Activated gamma-delta T cell (primary cell): Measurements from ENCODE around the gene GPR87.

Experiments
- DNase-seq: peaks from one replicate; lab custom pipeline; 2025; lab: John Stamatoyannopoulos, UW
- total RNA-seq, 2 donors: gene quantifications; one replicate each; lab custom pipeline; 2026; lab: John Stamatoyannopoulos, UW

The GPR87 gene, protein sequence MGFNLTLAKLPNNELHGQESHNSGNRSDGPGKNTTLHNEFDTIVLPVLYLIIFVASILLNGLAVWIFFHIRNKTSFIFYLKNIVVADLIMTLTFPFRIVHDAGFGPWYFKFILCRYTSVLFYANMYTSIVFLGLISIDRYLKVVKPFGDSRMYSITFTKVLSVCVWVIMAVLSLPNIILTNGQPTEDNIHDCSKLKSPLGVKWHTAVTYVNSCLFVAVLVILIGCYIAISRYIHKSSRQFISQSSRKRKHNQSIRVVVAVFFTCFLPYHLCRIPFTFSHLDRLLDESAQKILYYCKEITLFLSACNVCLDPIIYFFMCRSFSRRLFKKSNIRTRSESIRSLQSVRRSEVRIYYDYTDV
- total RNA-seq, result 0 reads per million in 2 donors

DNA sequence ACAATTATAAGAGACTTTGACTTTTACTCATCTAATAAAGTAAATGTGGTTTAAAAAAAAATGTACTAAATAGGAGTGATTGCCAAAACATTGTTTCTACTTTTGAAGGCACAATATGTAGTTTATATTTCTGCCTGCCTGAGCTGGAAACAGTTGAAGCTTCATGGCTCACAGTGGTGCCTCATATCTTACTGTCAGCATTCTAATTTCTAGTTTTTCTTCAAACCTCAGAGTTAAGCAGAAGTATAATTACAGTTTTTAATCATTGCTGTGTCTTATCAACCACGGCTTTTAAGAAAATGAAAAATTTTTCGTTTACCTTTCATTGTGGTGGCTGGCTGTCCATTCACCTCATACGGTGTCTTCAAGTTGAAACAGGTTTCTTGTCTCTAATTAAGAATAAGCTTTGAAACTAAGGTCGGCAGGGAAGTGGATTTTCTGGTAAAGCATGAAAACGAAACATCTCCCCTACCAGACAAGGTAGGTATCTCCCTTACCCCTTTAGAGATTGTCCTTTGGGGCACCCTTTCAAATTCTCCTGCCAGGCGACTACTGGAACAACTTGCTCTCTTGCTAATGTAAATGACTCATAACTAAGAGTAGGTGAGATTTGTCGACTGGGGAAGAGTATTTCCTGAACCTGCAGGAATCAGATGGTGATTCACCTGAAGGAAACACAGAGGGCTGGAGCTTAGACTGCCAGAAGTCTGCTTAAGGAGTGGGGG, at the start of gene GPR87:
Gene GPR87, minus strand, starts transcription at position 554 of the 725 bp plus-strand sequence. CDS start 16,720 bp downstream, outside the sequence.
- DNase-seq, result no peak

DNA sequence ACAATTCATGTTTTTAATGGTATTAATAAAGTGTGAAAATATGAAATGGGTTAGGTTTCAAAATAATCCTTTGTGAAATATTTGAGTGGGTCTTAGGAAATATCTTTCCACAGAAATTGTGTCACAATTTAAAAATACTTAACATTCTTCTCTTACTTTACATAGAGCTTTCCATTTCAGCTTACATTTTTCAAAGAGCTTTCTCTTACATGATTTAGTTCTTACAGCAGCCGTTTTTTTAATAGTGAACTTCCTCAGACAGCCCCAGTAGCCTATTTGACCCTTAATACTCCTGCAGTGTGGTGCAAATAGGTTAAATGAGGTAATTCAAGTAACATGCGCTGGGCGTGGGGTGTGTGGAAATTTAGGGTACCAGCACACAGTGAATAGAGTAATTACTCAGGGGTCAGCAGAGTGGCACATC, 46.1 kb upstream of the GPR87 start:
- DNase-seq, result no peak

DNA sequence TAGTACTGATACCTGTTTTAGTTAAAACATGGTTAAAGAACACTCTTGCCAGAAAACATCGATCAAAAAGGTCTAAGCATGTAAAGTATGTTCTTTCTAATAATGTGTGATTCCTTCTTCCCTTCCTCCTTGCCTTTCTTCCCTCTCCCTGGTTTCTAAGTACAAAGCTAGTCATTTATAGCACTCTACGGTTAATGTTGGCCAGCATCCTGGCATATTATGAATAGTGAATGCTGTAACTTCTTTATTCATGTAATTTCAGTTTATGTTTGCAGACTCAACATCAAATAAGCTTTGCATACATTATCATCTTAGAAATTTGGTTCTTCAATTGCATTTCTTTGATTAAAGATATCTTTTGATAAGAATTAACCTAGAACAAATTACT, 40.8 kb upstream of the GPR87 start:
- no peak for DNase-seq

DNA sequence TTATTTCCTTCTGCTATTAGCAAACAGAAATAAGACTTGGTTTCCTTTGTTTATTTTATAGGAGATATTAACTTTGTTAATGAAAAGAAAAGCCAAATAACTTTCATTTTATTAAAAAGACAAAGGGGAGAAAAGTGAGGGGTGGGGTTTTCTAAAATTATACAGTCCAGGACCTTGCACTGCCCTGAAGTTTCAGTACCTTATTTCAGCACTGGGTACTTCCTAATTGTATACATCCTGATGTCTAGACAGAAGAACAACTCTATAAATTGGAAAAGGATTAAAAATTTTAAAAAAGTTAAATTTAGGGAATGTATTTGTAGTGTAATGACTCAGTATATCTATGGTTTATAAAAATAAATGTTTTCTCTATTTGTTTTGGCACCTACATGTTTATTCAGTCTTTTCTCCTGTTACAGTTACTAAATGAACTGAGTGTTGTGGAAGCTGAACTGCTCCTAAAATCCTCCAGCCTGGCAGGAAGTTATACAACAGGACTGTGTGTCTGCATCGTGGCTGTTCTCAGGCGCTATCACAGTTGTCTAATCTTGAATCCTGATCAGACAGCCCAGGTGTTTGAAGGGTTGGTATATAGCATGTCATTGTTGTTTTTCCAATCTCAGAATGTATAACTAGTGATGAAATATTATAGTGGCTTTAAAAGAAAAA, 40.3 kb upstream of the GPR87 start:
- DNase-seq, result no peak

DNA sequence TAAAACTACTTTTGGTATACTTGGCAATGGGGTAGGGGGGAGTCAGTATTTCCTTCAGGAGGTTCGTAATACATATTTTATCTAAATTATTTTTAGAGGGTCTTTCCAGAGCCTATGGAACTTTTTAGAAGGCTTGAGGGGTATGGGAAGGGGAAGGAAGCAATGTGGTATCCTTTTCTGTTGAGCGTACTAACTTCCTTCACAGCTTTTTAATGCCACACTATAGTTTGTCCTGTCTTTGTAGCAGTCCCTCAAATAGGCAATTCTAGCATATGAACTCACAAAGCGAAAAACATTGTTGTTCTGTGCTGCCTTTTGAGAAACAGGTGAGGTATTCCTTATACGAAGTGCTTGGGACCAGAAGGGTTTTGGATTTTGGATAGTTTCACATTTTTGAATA, 35.0 kb upstream of the GPR87 start:
- DNase-seq, result no peak

DNA sequence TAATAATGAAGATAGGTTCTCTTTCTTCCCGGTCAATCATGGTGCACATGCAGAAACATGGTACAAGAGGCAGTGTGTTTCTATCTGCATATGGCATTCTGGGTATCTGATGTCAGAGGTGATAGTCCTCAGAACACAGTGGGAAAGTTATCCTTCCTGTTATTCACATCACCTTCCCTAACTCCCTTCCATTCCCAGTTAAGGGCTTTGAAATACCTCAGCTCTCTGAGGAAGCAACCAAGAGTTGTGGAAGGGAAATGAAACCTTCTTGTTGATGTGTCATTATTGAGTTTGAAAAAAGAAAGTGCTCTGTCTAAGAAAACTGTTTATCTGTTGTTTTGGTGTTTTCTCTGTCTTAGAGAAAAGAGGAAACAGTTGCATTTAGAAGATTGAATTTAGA, 34.6 kb upstream of the GPR87 start:
- DNase-seq, result no peak

DNA sequence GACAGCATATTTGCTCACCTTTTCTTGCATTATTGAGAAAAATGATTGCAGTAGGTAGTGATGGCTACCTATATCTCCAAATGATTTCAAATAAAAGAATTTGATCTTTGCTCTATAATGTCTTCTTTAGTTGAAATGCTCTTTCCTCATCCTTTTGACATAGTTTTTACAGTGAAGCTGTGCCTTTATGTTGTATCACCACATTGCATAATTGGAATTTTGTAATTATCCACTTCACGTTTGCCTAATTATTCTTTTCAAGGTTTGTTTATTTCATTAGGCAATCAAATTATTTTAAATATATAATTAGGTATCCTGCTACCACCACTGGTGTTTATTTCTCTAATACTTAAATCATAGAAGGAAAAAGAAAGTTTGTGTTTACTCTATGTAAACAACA, 34.0 kb upstream of the GPR87 start:
- no peak for DNase-seq

DNA sequence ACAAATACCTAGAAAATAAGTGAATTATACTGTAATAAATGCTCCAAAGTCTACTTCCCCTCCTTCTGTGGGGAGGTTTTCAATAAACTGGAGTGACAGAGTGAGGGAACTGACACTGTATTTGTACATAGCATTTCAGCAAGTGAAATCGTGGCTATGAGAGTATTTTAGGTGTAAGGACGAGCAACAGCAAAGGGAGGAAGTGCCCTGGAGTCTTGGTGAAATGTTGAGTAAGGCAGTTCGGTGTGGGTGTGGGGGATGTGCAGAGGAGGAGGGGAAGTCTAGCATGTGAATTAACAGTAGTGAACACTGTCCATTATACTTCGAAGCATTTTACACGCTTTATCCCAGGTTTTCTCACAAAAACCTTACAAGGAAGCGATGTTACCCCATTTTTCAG, 30.8 kb upstream of the GPR87 start:
- DNase-seq, result no peak

DNA sequence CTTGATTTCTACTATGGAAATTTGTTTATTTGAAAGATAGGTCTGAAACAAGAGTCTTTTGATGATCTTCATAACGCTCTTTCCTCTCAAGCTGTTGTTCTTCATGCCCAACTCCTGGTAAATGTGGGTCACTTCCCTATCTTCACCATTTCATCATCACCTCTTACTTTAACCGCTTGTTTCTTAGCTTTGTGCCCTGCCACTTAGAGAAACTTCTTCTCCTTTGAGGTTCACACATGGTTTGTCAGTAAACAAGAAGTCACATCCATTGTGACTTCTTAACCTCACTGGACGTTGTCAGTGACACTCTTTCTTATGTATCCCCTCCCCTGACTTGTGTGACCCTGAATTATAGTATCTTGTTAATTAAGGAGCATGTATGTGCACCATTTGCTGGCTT, 29.7 kb upstream of the GPR87 start:
- no peak for DNase-seq

DNA sequence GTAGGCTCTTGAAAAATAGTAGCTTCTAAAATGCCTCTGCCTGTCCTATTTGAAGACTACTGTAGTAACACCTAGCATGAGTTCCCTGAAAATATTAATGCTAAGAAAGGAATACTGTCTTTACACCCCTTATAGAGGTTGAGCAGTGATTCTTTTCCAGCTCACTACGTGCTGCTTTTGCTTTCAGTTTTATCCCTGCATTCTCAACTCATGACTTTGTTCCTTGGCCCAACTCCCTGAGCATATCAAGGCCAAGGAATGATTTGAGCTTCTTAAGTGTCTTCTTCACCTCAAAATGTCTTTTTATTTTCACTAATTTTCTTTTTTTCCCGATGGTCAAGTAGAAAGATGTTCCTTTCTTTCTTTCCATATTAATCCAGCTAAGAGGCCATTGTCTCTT, 29.2 kb upstream of the GPR87 start:
- DNase-seq, result no peak

DNA sequence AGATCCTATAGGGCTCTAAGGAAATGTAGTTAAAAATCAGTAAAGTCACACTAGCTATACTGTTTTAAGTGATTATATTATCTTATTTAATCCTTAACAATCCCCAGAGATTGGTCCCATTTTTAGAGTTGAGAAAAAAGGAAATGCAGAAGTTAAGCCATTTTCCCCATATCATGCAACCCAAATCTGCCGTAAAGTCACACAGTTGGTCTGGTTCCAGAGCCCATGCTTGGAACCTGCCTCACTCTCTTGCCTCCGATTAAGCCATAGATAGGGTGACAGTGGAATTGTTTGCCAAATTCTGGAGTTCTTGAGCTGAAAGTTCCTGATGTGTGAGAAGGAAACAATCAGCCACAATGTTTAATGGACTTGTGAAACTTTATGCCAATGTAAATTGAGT, 15.1 kb upstream of the GPR87 start:
- DNase-seq, result no peak

DNA sequence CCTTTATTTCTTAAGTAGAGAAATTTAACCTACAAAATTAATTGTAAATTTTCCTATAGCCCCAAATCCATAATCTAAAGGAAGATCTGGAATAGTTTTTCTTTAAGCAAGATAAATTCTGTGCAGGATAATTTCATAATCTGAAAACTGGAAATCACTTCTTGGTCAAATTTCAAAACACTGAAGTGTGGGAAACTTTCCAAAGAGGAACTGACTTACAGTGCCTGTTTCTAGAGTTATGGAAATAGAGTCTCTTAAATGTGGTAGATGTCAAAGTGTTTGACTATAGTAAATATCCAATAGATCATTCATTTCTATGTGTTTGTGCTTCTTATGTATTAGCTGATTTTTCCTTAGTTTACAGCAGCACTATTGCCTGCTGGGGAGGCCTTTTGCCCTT, 14.3 kb upstream of the GPR87 start:
- no peak for DNase-seq

DNA sequence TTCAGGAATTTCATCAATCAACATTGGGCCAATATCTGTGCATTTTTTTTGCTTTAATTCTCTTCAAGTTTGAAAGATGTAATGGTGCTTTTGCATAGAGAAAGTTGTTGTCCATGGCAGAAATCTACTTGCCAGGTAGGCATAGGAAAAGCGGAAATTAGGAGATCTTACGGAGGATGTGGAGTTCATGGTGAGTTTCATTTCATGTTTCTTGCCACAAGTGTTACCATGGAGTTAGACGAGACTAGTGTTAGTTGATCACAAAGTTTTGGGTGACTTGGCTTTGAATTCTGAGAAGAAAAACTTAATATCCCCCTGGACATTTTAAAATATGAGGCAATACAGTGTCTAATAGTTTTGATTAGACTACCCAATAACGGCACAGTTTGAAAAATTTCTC, 13.8 kb upstream of the GPR87 start:
- DNase-seq, result no peak

DNA sequence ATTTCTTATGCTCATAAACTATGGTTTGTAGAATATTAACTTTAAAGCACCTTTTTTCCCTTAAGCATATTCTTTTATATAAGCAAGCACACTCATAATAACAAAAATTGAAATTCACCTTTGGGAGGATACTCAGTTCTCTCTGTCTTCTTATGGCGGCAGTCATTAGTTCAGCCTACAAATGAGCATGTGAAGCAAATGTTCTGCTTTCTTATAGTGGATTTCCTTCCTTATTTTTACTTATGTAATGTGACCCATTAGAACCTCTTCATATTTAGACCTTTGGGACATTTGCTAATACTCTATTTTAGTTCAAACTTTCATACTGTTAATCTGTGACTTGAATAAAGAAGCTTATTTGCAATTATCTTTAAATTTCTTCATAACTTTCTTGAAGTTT, 12.7 kb upstream of the GPR87 start, which contains the start of gene P2RY13:
Gene P2RY13, minus strand, starts transcription at position 187 of the 400 bp plus-strand sequence. Its CDS starts 21 bp downstream, at position 166.
- DNase-seq, result no peak

DNA sequence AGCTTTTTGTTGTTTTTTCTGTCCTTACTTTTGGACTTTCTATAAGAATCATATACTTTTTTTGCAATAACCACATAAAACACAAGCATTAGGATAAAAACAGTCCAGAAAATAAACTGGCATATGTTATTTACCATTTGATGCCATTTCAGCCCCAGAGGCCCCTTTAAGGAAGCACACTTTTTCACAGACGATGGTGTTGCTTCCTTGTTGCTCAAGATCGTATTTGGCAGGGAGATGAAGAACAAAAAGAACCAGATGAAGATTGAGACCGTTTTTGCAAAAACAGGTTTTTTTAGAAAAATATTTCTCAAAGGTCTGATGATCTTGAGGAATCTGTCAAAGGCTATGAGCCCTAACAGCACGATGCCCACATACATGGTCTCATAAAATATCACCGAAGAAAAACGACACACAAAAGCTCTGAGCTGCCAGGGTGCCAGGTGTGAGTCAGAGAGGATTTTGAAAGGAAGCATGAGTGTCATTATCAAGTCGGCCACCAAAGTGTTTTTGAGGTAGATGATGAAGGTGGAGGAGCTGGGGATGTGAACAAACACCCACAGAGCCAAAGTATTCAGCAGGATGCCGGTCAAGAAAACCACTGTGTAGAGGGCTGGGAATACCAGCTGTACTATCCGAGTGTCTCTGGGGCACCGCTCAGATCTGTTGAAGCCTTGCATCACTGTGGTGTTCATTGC, 11.8 kb upstream of the GPR87 start:
- no peak for DNase-seq

DNA sequence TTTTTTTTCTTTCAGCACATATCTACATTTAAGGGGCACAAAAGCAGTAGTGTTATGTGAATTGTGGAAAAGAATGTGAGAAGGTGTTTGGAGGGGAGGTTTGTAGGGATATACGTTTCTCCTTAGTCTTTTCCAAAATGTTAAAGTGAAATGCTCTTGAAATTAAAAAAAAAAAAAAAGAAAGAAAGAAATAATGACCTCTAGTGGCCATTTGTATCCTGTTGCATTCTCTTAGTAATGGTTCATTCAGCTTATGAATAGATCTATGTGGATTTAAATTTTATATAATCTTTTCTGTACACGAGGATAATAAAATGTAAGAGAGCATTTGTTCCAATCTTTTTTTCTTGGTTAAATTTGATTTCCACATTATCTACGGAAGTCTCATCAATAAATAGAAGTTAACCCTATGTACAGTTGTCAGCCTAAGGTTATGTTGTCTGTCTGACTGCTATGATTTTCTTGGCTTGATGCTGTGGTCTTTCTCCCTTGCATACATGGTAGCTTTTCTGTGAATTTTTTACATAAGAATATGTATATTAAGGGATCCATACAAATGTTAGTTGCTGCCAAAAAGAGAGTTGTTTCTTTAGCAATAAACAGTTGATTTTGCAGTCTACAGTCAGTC, 11.1 kb upstream of the GPR87 start:
- no peak for DNase-seq

DNA sequence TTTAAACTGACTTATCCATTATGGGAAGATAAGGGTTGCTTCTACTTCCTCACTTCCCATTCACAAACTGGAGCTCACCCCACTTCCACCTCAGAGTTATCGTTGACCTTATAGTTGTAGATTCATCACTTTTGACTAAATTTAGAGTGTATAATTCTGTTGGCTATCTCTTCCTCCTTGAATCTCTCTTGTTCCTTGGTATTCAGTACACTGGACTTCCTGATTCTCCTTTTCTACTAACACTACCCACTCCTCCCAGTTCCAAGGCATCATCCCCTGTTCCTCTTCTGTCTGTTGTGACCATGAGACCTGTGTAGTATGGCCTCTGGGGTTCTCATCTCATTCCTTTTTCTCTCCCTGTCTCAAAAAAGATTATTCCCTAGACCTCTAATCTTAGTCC, 5.9 kb upstream of the GPR87 start:
- no peak for DNase-seq

DNA sequence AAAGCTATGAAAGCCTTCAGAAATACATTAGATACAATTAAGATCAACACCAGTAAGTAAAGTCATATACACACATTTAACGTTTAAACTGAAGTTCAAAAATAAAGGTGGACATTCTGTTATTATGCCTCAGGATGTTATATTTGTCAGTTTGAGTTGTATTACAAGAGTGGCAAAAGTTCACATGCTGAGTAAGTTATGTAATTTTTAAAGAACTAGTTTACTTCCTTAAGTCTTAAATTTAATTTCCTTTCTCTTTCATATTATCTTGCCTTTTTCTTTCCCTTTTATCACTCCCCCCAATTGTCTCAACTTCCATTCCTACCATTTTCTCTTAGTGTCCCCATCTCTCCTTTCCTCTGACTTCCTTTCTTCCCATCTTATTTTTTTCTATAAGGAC, 4.9 kb upstream of the GPR87 start:
- DNase-seq, result no peak

DNA sequence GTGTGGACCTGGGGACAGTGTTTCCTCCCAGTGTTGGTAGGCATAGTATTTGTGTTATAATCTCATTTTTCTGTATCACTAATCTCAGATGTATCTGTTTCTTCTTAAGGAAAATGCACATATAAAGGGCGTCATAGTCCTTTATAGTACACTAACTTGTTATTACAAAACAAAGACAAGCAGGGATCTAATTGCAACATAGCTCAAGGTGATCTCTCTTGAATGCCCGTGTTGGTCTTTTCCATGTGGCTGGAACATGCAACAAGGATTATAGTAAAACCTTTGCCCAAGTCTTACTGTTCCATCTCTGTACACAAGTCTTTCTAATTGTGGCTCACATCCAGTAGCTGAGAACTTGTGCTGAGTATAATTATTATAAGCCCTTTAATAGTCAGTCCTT, 3.5 kb upstream of the GPR87 start:
- no peak for DNase-seq

DNA sequence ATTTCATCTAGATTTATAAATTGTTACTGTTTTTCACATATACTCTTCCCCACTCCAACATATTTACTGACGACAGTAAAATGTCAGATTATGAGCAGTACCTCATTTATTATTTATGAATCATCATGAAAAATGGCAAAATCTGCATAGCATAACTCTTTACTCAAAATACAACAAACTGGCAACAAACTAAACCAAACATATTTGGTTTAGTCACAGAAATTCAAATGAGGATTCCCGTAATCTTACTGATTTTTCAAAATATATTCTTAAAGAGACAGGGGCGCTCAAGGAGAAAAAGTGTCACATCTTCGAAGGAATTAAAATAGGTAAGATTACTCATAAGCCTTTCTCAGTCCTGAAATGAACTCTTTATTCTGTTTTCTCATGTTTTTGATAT, 3.0 kb upstream of the GPR87 start:
- no peak for DNase-seq

DNA sequence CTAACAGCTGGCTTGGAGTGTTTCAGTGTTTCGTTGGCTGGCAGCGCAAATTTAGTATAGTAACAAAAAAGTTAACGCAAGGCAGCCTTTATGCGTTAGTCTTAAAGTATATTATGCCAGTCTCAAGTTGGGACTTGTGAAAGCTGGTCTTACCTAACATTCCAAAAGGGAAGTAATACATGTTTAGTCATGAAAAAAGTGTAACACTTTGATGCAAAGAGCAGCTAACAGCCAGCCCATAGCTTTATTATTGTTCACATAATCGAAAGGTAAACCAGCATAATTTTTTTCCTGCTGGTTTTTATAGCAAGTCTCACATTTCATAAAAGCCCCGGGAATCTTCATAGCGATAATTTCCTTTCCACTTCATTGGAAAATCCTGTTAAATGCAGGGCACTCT, 2.4 kb upstream of the GPR87 start:
- no peak for DNase-seq

DNA sequence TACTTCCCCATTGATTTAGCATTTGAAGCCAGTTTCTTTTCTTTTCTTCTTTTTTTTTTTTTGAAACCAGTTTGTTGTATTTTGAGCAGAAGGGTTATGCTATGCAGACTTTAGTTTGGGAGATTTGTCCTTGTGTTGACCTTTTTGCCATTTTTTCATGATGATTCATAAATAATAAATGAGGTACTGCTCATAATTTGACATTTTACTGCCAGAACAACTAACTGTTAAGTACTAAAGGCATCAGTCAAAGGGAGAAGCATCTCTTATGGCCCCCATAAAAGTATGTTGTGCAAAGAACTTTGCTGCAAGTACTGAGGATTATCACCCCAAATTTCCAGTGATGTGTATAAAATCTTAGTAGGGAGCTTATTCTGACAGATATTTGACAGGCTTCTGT, 1.7 kb upstream of the GPR87 start:
- DNase-seq, result no peak
